ENCODE results near the gene MARCHF9.

MARCHF9 gene

GRCh38 chr12:57795354-57795753 is 40.5 kb downstream of the MARCHF9 start:
- DNase-seq (ENCODE audit: low read depth in 2 of 2, low spot score in 1 of 2), result no peak

- no peak for DNase-seq (ENCODE audit: low read depth in 2 of 2, low spot score in 1 of 2)
Observed at GRCh38 chr12:57796996-57797395, 42.1 kb downstream of the MARCHF9 start.

GRCh38 chr12:57797933-57798332 is 43.0 kb downstream of the MARCHF9 start:
- no peak for DNase-seq (ENCODE audit: low read depth in 2 of 2, low spot score in 1 of 2)

- DNase-seq (ENCODE audit: low read depth in 2 of 2, low spot score in 1 of 2), result no peak
Observed at GRCh38 chr12:57800965-57801364, 46.1 kb downstream of the MARCHF9 start.

GRCh38 chr12:57802607-57803006 is 47.7 kb downstream of the MARCHF9 start:
- DNase-seq (ENCODE audit: low read depth in 2 of 2, low spot score in 1 of 2), result no peak

- DNase-seq (ENCODE audit: low read depth in 2 of 2, low spot score in 1 of 2), result no peak
Observed at GRCh38 chr12:57803319-57803893, 48.5 kb downstream of the MARCHF9 start.

- no peak for DNase-seq (ENCODE audit: low read depth in 2 of 2, low spot score in 1 of 2)
Observed at GRCh38 chr12:57806677-57807076, 51.8 kb downstream of the MARCHF9 start.

- no peak for DNase-seq (ENCODE audit: low read depth in 2 of 2, low spot score in 1 of 2)
Observed at GRCh38 chr12:57807285-57807684, 52.4 kb downstream of the MARCHF9 start.

- no peak for DNase-seq (ENCODE audit: low read depth in 2 of 2, low spot score in 1 of 2)
Observed at GRCh38 chr12:57808351-57808750, 53.4 kb downstream of the MARCHF9 start.

GRCh38 chr12:57809425-57809824 is 54.5 kb downstream of the MARCHF9 start:
- DNase-seq (ENCODE audit: low read depth in 2 of 2, low spot score in 1 of 2), result no peak
